ENCODE measurements around the gene TDG. TPM values are rescaled to one million over a fixed set of nuclear protein-coding genes. Genes with fewer than 3 reads are reported as not detected.

TDG gene
- total RNA-seq, 4 donors from 2014 or later: 14.6 to 41.4 (median 24.6) TPM

Other genes starting within 250 kb of the TDG start
- 10 to 100 TPM in 1 of 4 donors, 1 to 10 TPM in 3; 4.1 to 10.2 (median 7.0) TPM for gene NT5DC3, start 124.6 kb upstream of the TDG start, total RNA-seq
- gene HSP90B1, start 35.5 kb upstream of the TDG start, total RNA-seq: 100 to 1,000 TPM; 289 to 590 (median 554) TPM
- 10 to 100 TPM in 2 of 4 donors, 1 to 10 TPM in 2; 8.1 to 31.6 (median 13.8) TPM for gene GLT8D2, start 84.3 kb downstream of the TDG start, total RNA-seq
- gene HCFC2, start 98.7 kb downstream of the TDG start, total RNA-seq: 10 to 100 TPM; 11.2 to 32.5 (median 15.9) TPM
- 10 to 100 TPM; 25.9 to 47.8 (median 33.8) TPM for gene NFYB, start 172.3 kb downstream of the TDG start, total RNA-seq
- 100 to 1,000 TPM; 170 to 313 (median 247) TPM for gene TXNRD1, start 249.9 kb downstream of the TDG start, total RNA-seq

Data from omental fat pad (tissue), 4 donors.